Keratinocyte (primary cell): ENCODE measurements around the gene RLBP1.

Experiments used
- EZH2 ChIP-seq: IDR thresholded peaks from one replicate; pipeline ENCODE4 v1.6.1; 2012; ENCODE audit warnings: inconsistent platforms, mild to moderate bottlenecking, low read length, moderate library complexity
- TF ChIP-seq, protein P1 (sequence below), 3 experiments: IDR thresholded peaks in 1 of 3; conservative IDR thresholded peaks in 1 of 3; optimal IDR thresholded peaks in 1 of 3; 2 replicates in 2 of 3; 3 replicates in 1 of 3; pipeline versions ENCODE3 to v1.5.1; 2011; ENCODE audit warnings: low read length in 3 of 3, mild to moderate bottlenecking in 3 of 3, moderate library complexity in 2 of 3, control low read depth in 1 of 3, inconsistent platforms in 1 of 3; ENCODE audit not compliant: insufficient read depth in 2 of 3; ENCODE audit errors: extremely low read depth in 1 of 3

DNA sequence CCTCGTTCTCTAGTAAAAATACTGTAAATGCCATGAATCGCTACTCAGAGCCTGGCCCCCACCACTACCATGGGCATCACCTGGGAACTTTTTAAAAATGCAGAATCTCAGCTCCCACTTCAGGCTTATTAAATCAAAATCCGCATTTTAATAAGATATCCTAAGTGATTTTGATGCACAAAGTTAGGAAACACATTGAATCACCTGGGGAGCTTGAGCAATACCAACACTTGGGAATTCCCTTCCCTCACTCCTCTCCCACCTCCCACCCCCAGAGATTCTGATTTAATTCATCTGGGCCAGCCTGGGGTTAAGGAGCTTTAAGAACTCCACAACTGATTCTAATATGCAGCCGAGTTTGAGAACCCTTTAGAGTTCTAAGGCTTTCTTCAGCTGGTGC is 26.8 kb downstream of the RLBP1 start:
- TF ChIP-seq, protein P1, sequence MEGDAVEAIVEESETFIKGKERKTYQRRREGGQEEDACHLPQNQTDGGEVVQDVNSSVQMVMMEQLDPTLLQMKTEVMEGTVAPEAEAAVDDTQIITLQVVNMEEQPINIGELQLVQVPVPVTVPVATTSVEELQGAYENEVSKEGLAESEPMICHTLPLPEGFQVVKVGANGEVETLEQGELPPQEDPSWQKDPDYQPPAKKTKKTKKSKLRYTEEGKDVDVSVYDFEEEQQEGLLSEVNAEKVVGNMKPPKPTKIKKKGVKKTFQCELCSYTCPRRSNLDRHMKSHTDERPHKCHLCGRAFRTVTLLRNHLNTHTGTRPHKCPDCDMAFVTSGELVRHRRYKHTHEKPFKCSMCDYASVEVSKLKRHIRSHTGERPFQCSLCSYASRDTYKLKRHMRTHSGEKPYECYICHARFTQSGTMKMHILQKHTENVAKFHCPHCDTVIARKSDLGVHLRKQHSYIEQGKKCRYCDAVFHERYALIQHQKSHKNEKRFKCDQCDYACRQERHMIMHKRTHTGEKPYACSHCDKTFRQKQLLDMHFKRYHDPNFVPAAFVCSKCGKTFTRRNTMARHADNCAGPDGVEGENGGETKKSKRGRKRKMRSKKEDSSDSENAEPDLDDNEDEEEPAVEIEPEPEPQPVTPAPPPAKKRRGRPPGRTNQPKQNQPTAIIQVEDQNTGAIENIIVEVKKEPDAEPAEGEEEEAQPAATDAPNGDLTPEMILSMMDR (optimal IDR thresholded peaks at IDR 0.05 in 1 of 3, IDR thresholded peaks at IDR 0.05 in 1 of 3, conservative IDR thresholded peaks at IDR 0.05 in 1 of 3; ENCODE audit: extremely low read depth in 1 of 3, insufficient read depth in 2 of 3, low read length in 3 of 3): no peak
- TF ChIP-seq EZH2: no peak
